Erythroblast (primary cell): ENCODE results near the gene MAGEA9.
"Not testable (repeated sequence)": the region's sequence is repeated elsewhere in the genome, so short reads cannot be mapped to it uniquely, and the experiment has no call there.

Experiments used
- GATA1 ChIP-seq: IDR thresholded peaks from 2 replicates; pipeline ENCODE4 v1.6.1; 2011; ENCODE audit warnings: low read depth, mild to moderate bottlenecking, control low read depth, low read length, moderate library complexity
- POLR2A ChIP-seq: IDR thresholded peaks from 2 replicates; pipeline ENCODE4 v1.6.1; 2011; ENCODE audit warnings: mild to moderate bottlenecking, low read length

DNA sequence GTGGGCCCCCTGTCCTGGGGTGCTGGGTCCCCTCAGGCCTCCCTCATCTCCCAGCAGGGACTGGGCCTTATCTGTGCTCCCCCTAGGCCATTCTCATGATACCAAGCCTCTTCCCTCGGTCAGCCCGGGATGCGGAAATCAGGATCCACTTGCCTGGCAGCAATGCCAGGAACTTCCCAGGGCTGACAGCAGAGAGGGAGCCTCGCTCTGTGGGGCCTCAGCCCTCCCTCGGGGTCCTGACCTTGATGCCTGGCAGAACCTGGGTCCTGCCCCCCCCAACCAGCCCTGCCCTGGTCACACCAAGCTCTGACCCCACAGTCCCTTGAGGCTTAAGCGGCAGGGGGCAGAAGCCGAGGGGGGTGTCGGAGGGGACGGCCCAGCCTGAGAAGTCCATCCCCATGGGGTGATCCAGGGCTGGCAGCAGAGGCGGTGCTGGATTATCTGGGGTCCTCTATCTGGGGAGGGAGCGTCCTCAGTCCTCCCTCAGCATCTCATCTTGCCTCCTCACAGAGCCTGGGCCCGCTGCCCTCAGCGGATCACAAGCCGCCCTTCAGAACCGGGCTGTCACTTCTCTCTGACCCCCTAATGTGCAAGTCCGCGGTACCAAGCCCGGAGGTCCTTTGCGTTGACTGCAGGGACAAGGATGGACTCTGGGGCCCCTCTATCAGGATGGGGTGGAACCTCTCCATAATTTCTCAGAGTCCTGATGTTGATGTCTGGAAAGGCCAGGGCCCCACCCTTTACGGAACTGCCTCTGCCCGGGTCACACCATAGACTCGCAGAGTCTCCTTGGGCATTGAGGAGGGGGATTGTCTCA lies 19.7 kb upstream of the MAGEA9 start:
- TF ChIP-seq POLR2A, GATA1: not testable (repeated sequence)
